KG1 (cell line): ENCODE data around the gene TFR2.
"Not testable (repeated sequence)": the region's sequence is repeated elsewhere in the genome, so short reads cannot be mapped to it uniquely, and the experiment has no call there.

ENCODE experiments used
- DNase-seq: peaks from one replicate; lab custom pipeline; 2025; lab: John Stamatoyannopoulos, UW

TFR2 gene

GRCh38 chr7:100678291-100678984 lies 37.1 kb upstream of the TFR2 start:
- DNase-seq = no peak

DNA sequence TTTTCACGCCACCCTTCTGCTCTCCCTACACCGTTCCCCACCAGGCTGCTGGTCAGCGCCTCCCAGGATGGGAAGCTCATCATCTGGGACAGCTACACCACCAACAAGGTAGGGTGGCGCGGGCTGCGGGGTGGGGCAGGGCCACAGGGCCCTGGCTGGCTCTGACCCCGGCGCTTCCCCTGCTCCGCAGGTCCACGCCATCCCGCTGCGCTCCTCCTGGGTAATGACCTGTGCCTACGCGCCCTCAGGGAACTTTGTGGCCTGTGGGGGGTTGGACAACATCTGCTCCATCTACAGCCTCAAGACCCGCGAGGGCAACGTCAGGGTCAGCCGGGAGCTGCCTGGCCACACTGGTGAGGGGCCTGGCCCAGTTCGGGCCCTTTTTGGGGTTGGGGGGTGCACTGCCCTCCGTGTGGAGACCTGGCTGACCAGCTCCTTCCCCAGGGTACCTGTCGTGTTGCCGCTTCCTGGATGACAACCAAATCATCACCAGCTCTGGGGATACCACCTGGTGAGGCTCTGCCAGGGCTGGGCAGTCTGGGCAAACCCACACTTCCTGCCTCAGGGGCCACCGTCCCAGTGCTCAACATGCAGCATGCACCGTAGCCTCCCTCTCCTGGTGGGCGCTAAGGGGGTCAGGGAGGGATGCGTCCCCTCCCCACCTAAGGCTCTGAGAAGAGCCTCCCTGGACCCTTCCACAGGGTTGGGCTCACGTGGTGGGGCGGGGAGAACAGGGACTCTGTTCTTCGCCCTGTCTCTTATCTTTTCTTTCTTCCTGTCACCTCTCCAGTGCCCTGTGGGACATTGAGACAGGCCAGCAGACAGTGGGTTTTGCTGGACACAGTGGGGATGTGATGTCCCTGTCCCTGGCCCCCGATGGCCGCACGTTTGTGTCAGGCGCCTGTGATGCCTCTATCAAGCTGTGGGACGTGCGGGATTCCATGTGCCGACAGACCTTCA lies 36.2 kb upstream of the TFR2 start:
- no peak for DNase-seq

GRCh38 chr7:100676501-100677306 lies 35.4 kb upstream of the TFR2 start:
- no peak for DNase-seq

DNA sequence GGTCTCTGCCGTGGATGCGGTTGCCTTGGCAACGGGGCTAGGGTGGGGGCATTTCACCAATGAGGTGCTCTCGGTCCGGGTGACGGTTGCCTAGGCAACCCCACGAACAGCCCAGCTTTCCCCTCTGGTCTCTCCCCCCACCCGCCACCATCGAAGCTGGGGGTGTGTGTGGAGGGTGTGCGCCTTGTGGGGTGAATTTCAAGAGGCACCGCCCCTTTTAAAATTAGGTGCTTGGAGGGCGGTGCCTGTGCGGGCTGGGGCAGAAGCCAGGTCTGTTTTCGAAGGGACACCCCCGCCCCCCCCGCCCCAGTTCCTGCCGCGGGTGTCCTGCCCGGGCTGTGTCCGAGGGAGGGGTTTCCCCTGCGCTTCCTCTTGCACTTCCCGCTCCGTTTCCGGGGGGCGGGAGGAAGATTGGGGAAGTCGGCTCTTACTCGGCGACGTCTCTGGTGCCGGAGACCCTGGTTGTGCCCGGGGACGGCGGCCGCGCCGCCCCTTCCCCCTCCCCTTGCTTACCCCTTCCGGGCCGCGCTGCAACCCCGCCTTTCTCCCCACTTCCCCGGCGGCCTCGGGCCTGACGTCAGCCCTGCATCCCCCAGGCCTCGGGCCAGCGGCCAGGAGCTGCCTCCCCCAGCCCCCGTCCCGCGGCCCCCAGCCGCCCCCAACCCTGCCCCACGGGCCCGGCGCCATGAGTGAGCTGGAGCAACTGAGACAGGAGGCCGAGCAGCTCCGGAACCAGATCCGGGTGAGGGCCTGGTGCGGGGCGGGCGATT lies 34.4 kb upstream of the TFR2 start:
- DNase-seq = peak; percentile 29

- no peak for DNase-seq
Observed at GRCh38 chr7:100675105-100675451, 33.7 kb upstream of the TFR2 start.

DNA sequence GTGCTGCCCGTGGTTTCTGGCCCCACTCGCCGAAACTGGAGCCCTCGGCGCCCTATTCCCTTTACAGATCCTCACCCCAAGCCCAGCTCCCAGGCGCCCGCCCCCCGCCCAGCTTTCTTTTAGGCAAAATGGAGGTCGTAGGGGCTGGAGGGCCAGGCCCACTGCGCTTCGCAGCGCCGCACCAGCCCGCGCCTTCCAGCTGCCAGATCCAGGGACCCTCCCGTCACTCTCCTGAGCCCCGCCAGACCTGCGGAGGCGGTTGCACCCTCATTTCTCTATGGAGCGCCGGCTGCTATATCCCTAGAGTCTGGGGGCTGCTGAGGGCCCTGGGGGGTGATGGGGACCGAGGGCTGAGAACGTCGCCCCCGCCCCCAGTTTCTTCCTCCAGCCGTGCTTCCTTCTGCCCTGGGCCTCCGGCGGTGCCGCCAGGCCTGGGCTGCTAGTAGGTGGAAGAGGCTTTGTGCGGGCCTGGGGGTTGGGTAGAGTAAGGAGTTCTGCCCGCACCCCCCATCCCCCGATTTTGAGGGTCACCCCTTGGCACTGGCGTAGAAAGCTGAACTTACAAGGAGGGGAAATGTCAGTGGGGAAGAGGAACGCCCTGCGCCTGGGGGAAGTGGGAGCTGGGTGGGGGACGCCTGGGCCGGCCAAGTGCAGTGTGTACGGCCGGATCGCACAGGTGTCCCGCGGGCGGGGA lies 33.2 kb upstream of the TFR2 start:
- DNase-seq = no peak

GRCh38 chr7:100673942-100674410 lies 32.6 kb upstream of the TFR2 start:
- no peak for DNase-seq

GRCh38 chr7:100673302-100673941 lies 32.1 kb upstream of the TFR2 start, which contains the start of gene GNB2:
TSS of gene GNB2 (plus strand) at chr7:100673740. CDS start at chr7:100676266, 2,526 bp downstream.
- DNase-seq = peak; percentile 82

GRCh38 chr7:100671353-100672327 lies 30.3 kb upstream of the TFR2 start:
- no peak for DNase-seq

GRCh38 chr7:100670074-100670473 lies 28.7 kb upstream of the TFR2 start:
- no peak for DNase-seq

- not testable (repeated sequence) for DNase-seq
Observed at GRCh38 chr7:100669106-100669505, 27.8 kb upstream of the TFR2 start.

- DNase-seq = no peak
Observed at GRCh38 chr7:100668069-100668449, 26.7 kb upstream of the TFR2 start.

- no peak for DNase-seq
Observed at GRCh38 chr7:100667331-100668068, 26.1 kb upstream of the TFR2 start.

GRCh38 chr7:100665168-100665726 lies 23.9 kb upstream of the TFR2 start:
- no peak for DNase-seq

DNA sequence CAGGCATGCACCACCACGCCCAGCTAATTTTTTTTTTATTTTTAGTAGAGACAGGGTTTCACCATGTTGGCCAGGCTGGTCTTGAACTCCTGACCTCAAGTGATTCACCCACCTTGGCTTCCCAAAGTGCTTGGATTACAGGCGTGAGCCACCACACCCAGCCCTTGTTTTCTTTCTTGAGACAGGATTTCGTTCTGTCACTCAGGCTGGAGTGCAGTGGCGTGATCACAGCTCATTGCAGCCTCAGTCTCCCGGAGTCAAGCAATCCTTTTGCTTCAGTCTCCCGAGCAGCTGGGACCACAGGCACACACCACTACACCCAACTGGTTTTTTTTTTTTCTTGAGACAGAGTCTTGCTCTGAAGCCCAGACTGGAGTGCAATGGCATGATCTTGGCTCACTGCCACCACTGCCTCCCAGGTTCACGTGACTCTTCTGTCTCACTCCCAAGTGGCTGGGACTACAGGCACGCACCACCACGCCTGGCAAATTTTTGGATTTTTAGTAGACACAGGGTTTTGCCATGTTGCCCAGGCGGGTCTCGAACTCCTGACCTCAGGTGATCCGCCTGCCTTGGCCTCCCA lies 20.9 kb upstream of the TFR2 start:
- DNase-seq = not testable (repeated sequence)

GRCh38 chr7:100655908-100656674 lies 14.7 kb upstream of the TFR2 start, which contains the start of gene ACTL6B:
TSS of gene ACTL6B (minus strand) at chr7:100656448. CDS start at chr7:100656354, 94 bp downstream.
- no peak for DNase-seq
